ENCODE results near the gene SLX4IP.

GRCh38 chr20:10618611-10619245 is 183.6 kb downstream of the SLX4IP start:
- no peak for TF ChIP-seq TAF1 (IDR thresholded peaks at IDR 0.05; ENCODE audit: borderline replicate concordance, insufficient read depth, low read length)
- no peak for TF ChIP-seq POLR2AphosphoS5 (IDR thresholded peaks at IDR 0.05; ENCODE audit: low read depth, low read length)

Measured in PFSK-1 (cell line).